AG04449 (cell line): Measurements from ENCODE around the gene PI4K2A.
A peak's percentile ranks its signal among the peaks of the same experiment; 100 is the strongest.
"Not testable (repeated sequence)": the region's sequence is repeated elsewhere in the genome, so short reads cannot be mapped to it uniquely, and the experiment has no call there.

ENCODE experiments used
- CTCF ChIA-PET: fragments of 350-600 bp; formaldehyde crosslinking; extraction: SDS; loops from one replicate; lab custom pipeline; 2021; ENCODE audit warnings: antibody characterized with exemption; lab: Yijun Ruan, JAX
- POLR2A ChIA-PET: fragments of 400-600, 350-600 bp; formaldehyde crosslinking; extraction: SDS; loops from one replicate; lab custom pipeline; 2020; ENCODE audit warnings: antibody characterized with exemption, inconsistent platforms; lab: Yijun Ruan, JAX
- DNase-seq: peaks from one replicate; pipeline ENCODE4 v3.0.0-alpha.2; 2010; ENCODE audit warnings: low read depth, low spot score
- H3K4me3 ChIP-seq: 2 replicates; pipeline ENCODE4 v1.5.1; 2011; ENCODE audit warnings: low read depth, mild to moderate bottlenecking, control low read depth, low read length
- CTCF ChIP-seq: IDR thresholded peaks from one replicate; pipeline ENCODE4 v1.5.1; 2011; ENCODE audit warnings: mild to moderate bottlenecking, moderate library complexity, low read length, control low read depth, inconsistent platforms; ENCODE audit not compliant: insufficient read depth; ENCODE audit errors: missing control alignments

PI4K2A gene

GRCh38 chr10:97635577-97635976 lies 4.9 kb upstream of the PI4K2A start:
- TF ChIP-seq CTCF = no peak
- ChIA-PET CTCF (no interaction called here), POLR2A (no interaction called here)
- DNase-seq = no peak
- no peak overlapping the region for H3K4me3 ChIP-seq

- ChIA-PET CTCF (interaction anchor here (0.8 kb wide), 1 partner anchor 231 kb away, joined by 3 read pairs; no protein-coding TSS in a partner anchor), POLR2A (interaction anchor here (0.6 kb wide), 1 partner anchor 10 kb away, joined by 3 read pairs; no protein-coding TSS in a partner anchor)
- not testable (repeated sequence) for DNase-seq, H3K4me3 ChIP-seq
Measured at GRCh38 chr10:97639090-97639489, 1.4 kb upstream of the PI4K2A start.

- TF ChIP-seq CTCF = no peak
- DNase-seq = no peak
- CTCF ChIA-PET = interaction anchor here (0.8 to 2.2 kb wide), 5 partner anchors 16 to 235 kb away, joined by 3 to 9 read pairs (median 3); partner anchors contain the start of gene AVPI1
- POLR2A ChIA-PET = interaction anchor here (0.9 to 1.6 kb wide), 7 partner anchors 8 to 146 kb away, joined by 3 to 6 read pairs (median 3); partner anchors contain the start of gene AVPI1
- H3K4me3 ChIP-seq = peak overlapping the region; percentile 76
Measured at GRCh38 chr10:97640868-97641811, 669 bp downstream of the PI4K2A start.

GRCh38 chr10:97642471-97643159 lies 2.1 kb downstream of the PI4K2A start:
- DNase-seq, H3K4me3 ChIP-seq, POLR2A ChIA-PET: not testable (repeated sequence)
- CTCF ChIA-PET = interaction anchor here (1.3 to 2.2 kb wide), 5 partner anchors 18 to 70 kb away, joined by 3 to 9 read pairs (median 3); partner anchors contain the start of genes ANKRD2 and AVPI1

- H3K4me3 ChIP-seq = no peak overlapping the region
- DNase-seq = no peak
- POLR2A ChIA-PET = no interaction called here
- no peak for TF ChIP-seq CTCF
- CTCF ChIA-PET = interaction anchor here (1.3 to 2.2 kb wide), 4 partner anchors 40 to 71 kb away, joined by 3 to 9 read pairs (median 3); partner anchors contain the start of genes ANKRD2 and AVPI1
Measured at GRCh38 chr10:97643441-97643985, 3.0 kb downstream of the PI4K2A start.

GRCh38 chr10:97644936-97645335 lies 4.5 kb downstream of the PI4K2A start:
- no peak for DNase-seq
- ChIA-PET POLR2A (no interaction called here), CTCF (no interaction called here)
- no peak overlapping the region for H3K4me3 ChIP-seq
- TF ChIP-seq CTCF = no peak
